ENCODE results near the gene ME1.

DNA sequence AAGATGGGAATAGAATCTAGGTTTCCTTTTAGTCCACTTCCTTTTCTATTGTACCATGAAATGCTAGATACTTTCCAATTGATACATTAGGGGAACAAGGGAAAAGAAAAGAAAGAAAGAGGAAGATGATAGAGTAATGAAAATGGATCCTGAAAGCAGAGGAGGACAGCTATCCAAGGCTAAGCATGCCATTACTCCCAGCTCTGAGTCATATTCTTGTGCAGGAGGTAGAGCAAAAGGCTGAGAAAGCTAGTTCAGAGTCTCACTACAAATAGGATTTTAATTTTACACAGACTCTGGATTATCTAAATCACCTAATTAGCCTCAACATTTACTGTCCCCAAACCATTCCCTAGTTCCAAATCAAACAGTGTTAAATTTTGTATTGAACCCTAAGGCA is 214.0 kb downstream of the ME1 start:
- TF ChIP-seq POLR2A (IDR thresholded peaks at IDR 0.05; ENCODE audit: low read length) (no peak), GATA1 (IDR thresholded peaks at IDR 0.05; ENCODE audit: low read depth, low read length) (no peak)
